Measurements from ENCODE around the gene CDC42BPB. TPM values are rescaled to one million over a fixed set of nuclear protein-coding genes. Genes with fewer than 3 reads are reported as not detected.

CDC42BPB gene
- total RNA-seq, 2 donors from 2014 or later = 66.2 to 102 TPM

DNA sequence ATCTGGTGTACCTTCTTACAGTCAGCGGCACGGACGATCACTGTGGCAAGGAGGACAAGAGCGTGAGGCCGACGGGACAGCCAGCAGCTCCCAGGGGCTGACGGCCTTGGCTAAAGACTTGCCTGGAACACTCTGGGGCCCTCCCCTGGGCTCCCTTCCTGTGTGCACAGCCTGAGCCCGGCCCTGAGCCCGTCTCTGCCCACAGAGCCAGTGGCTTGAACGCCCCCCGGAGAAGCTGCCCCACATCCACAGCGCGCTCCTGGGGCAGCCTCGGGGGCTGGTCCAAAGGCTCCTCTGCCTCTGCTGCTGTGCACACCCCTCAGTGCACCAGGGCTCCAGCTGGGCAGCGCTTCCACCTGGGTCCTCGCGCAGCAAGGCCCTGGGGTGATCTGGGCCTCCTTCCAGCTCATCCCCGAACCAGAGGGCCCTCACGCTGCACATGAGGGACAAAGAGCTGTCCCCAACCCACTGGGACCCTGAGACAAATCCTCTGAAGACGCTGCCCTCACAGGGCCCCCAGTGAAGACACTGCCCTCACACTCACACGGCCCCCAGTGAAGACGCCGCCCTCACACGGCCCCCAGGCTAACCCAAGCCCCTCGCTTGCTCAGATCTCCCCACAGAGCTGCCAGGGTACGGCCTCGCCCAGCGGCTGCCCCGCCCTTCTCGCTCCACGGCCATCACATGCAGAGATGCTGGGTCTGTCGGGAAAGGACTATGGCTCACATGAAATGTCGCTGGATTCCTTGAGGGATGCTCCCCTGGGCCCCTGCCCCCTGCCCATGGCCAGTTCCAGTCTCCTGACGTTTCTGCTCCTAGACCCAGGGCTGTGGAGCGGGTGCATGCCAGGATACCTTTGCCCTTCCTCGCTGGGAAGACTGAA lies 112.7 kb downstream of the CDC42BPB start:
- no peak for DNase-seq
- TF ChIP-seq CTCF (IDR thresholded peaks at IDR 0.05) = no peak
- no peak for TF ChIP-seq POLR2A (IDR thresholded peaks at IDR 0.05)
- ATAC-seq = no peak
- no peaks in the 10 kb centered on the region for H3K9me3 ChIP-seq
- no peak overlapping the region for H3K27ac ChIP-seq
- no peaks in the 10 kb centered on the region for H3K4me1 ChIP-seq
- intact Hi-C loops (cut with DNase I) = no loop called here
- H3K27me3 ChIP-seq = no peaks in the 10 kb centered on the region
- H3K36me3 ChIP-seq (replicated peaks in 1 of 2; ENCODE audit: insufficient read depth in 1 of 2, low read depth in 2 of 2) = peaks cover 18 to 50% of the 10 kb centered on the region in 2 donors
- WGBS, 2 donors = 91 to 93% methylated on average over 13 to 36 of the region's 36 CpGs
- H3K4me3 ChIP-seq = no peak overlapping the region

GRCh38 chr14:102943979-102944378 lies 113.4 kb downstream of the CDC42BPB start:
- ATAC-seq = no peak
- whole genome bisulfite sequencing, 2 donors = 95 to 96% methylated on average over 12 to 13 of the region's 15 CpGs
- Histone ChIP-seq H3K27ac (no peak overlapping the region), H3K36me3 (replicated peaks in 1 of 2; ENCODE audit: insufficient read depth in 1 of 2, low read depth in 2 of 2) (peaks cover 18 to 50% of the 10 kb centered on the region in 2 donors), H3K9me3 (no peaks in the 10 kb centered on the region), H3K4me1 (no peaks in the 10 kb centered on the region), H3K27me3 (no peaks in the 10 kb centered on the region), H3K4me3 (no peak overlapping the region)
- no peak for DNase-seq
- intact Hi-C loops (cut with DNase I) = no loop called here
- TF ChIP-seq CTCF (IDR thresholded peaks at IDR 0.05) = no peak
- TF ChIP-seq POLR2A (IDR thresholded peaks at IDR 0.05) = no peak

- H3K4me3 ChIP-seq = no peak overlapping the region
- ATAC-seq = no peak
- H3K27me3 ChIP-seq = no peaks in the 10 kb centered on the region
- no peaks in the 10 kb centered on the region for H3K9me3 ChIP-seq
- intact Hi-C loops (cut with DNase I) = no loop called here
- DNase-seq = no peak
- TF ChIP-seq POLR2A (IDR thresholded peaks at IDR 0.05) = no peak
- TF ChIP-seq CTCF (IDR thresholded peaks at IDR 0.05) = no peak
- no peaks in the 10 kb centered on the region for H3K4me1 ChIP-seq
- H3K36me3 ChIP-seq (replicated peaks in 1 of 2; ENCODE audit: insufficient read depth in 1 of 2, low read depth in 2 of 2) = peaks cover 18 to 48% of the 10 kb centered on the region in 2 donors
- no peak overlapping the region for H3K27ac ChIP-seq
- 88 to 93% methylated on average over 16 of the region's 16 CpGs for WGBS, 2 donors
Observed at GRCh38 chr14:102943454-102943853, 113.9 kb downstream of the CDC42BPB start.

DNA sequence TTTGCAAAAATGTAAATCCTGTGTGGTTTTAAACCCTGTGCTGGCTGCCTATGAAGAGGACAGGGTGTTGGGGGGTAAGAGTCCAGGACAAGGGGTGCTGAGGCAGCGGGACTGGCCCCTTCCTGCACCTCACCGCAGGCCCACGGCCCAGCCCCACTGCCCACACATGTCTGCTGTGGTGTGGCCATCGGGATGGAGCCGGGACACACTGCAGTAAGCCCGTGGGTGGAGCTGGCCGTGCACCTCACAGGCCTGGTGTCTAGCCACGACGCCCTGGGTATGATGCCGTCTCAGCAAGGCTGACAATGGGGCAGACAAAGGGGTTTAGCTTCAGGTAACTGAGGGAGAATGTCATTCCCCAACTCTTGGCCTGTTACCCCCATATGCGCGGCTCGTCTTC lies 115.3 kb downstream of the CDC42BPB start:
- no peak for DNase-seq
- intact Hi-C loops (cut with DNase I) = no loop called here
- TF ChIP-seq POLR2A (IDR thresholded peaks at IDR 0.05) (no peak), CTCF (IDR thresholded peaks at IDR 0.05) (no peak)
- Histone ChIP-seq H3K4me3 (no peak overlapping the region), H3K4me1 (no peaks in the 10 kb centered on the region), H3K36me3 (replicated peaks in 1 of 2; ENCODE audit: insufficient read depth in 1 of 2, low read depth in 2 of 2) (peaks cover 18 to 57% of the 10 kb centered on the region in 2 donors), H3K27me3 (no peaks in the 10 kb centered on the region), H3K9me3 (no peaks in the 10 kb centered on the region), H3K27ac (no peak overlapping the region)
- WGBS, 2 donors = 93 to 98% methylated on average over 11 to 13 of the region's 13 CpGs
- no peak for ATAC-seq
